ENCODE data around the gene TMEM238.

GRCh38 chr19:55344444-55344843 is 39.6 kb downstream of the TMEM238 start:
- no peak for TF ChIP-seq POLR2A (IDR thresholded peaks at IDR 0.05; ENCODE audit: low read depth, low read length)
- no peak for TF ChIP-seq POLR2AphosphoS5 (IDR thresholded peaks at IDR 0.05; ENCODE audit: low read depth, low read length)
- TF ChIP-seq SPI1 (IDR thresholded peaks at IDR 0.05; ENCODE audit: low read depth, low read length): no peak
- TF ChIP-seq TAF1 (IDR thresholded peaks at IDR 0.05; ENCODE audit: low read depth, low read length): no peak
- TF ChIP-seq PAX5 (IDR thresholded peaks at IDR 0.05; ENCODE audit: insufficient read depth, low read length, severe bottlenecking): no peak
- no peak for TF ChIP-seq POU2F2 (IDR thresholded peaks at IDR 0.05; ENCODE audit: low read depth, low read length)
